ENCODE measurements around the gene CXorf66. TPM values are rescaled to one million over a fixed set of nuclear protein-coding genes. Genes with fewer than 3 reads are reported as not detected.
"Not testable (repeated sequence)": the region's sequence is repeated elsewhere in the genome, so short reads cannot be mapped to it uniquely, and the experiment has no call there.

Gene CXorf66
- total and polyA plus RNA-seq, 5 donors, result not detected

DNA sequence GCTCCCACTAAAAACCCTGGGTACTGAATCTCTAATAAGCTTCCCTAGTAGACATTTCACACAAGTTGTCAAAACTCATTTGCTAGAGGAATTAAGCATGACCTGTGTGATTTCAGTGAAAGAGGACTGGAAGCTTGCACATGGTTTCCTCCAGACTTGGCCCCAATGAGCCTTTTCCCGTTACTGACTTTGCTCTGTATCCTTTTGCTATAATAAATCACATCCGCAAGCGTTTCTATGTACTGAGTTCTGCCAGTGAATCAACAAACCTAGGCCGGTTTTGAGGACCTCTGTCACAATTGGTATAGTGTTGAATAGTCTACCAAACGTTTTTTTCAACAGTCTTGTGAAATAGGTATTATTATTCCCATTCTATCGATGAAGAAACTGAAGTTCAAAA, 40.6 kb downstream of the CXorf66 start:
- ATAC-seq, result peak in 1 of 2 donors; percentile 35
- intact Hi-C loops (cut with DNase I), result no loop called here
- Histone ChIP-seq H3K4me1 (ENCODE audit: control insufficient read depth, insufficient read depth, low read length) (no peaks in the 10 kb centered on the region), H3K27me3 (ENCODE audit: control insufficient read depth, insufficient read depth) (no peaks in the 10 kb centered on the region), H3K9me3 (ENCODE audit: control insufficient read depth, low read length) (no peaks in the 10 kb centered on the region), H3K4me3 (ENCODE audit: low read length) (no peak overlapping the region), H3K27ac (ENCODE audit: low read length) (no peak overlapping the region)
- DNase-seq, result no peak
- 64% methylated on average over 6 of the region's 6 CpGs for WGBS

DNA sequence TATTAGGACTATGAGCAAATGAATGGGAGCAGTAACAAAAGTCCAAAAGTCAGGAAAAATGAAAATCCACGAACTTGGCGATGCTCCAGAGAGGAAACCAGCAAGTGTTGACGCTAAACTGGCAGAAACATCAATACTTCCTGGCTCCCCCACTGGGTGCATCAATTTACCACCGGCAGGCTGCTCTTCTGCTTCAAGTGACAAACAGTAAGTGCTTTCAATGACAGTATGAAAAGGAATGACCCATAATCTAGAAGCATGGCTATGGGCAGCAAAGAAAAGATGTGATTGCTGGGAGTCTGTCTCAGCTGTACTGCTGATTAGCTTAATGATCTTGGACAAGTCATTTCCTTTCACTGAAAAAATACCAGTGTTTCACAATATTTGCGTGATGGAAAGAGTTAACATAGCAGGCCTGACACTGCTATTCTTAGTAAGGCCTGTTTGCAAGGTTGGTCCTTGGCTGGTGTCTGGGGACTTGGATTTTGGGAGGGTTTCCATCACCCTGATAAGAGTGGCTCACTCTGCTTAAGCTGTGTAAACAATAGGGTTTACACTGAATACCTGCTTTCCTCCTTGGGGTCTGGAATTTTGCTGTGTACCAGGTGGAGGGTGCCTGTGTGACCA, 41.1 kb downstream of the CXorf66 start:
- WGBS, result 45% methylated on average over 5 of the region's 5 CpGs
- Histone ChIP-seq H3K9me3 (ENCODE audit: control insufficient read depth, low read length) (no peaks in the 10 kb centered on the region), H3K27ac (ENCODE audit: low read length) (no peak overlapping the region), H3K27me3 (ENCODE audit: control insufficient read depth, insufficient read depth) (no peaks in the 10 kb centered on the region), H3K4me3 (ENCODE audit: low read length) (no peak overlapping the region), H3K4me1 (ENCODE audit: control insufficient read depth, insufficient read depth, low read length) (no peaks in the 10 kb centered on the region)
- intact Hi-C loops (cut with DNase I), result no loop called here
- DNase-seq, result no peak
- no peak for ATAC-seq

DNA sequence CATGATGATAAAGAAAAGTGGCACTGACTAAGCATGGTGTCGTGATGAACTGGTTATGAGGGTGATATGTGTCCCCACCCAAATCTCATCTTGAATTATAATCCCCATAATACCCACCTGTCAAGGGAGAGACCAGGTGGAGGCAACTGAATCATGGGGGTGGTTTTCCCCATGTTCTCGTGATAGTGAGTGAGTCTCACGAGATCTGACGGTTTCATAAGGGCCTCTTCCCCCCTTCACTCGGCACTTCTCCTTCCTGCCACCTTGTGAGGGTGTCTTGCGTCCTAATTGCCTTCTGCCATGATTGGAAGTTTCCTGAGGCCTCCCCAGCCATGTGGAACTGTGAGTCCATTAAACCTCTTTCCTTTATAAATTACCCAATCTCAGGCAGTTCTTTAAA, 44.2 kb downstream of the CXorf66 start:
- WGBS, result 83% methylated on average over 6 of the region's 6 CpGs
- intact Hi-C loops (cut with DNase I), result not testable (repeated sequence)

DNA sequence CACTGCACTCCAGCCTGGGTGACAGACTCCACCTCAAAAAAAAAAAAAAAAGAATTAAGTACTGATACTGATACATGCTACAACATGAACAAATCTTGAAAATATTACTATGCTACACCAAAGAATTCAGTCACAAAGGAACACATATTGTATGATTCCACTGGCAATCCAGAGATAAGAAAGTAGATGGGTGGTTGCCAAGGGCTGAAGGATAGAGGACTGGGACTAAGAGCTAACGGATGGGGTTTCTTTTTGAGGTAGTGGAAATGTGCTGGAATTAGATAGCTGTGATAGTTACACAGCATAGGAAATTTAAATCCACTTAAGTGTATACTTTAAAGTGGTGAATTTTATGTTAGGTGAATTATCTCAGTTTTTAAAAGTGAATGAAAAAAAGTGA, 45.0 kb downstream of the CXorf66 start:
- 25% methylated on average over 1 of the region's 1 CpG for WGBS
- intact Hi-C loops (cut with DNase I), result no loop called here

More for the DNA sequence above, 44.2 kb downstream of the CXorf66 start:
- not testable (repeated sequence) for H3K4me3 ChIP-seq (ENCODE audit: low read length); H3K9me3 ChIP-seq (ENCODE audit: control insufficient read depth, low read length); ATAC-seq; H3K4me1 ChIP-seq (ENCODE audit: control insufficient read depth, insufficient read depth, low read length); DNase-seq; H3K27ac ChIP-seq (ENCODE audit: low read length); H3K27me3 ChIP-seq (ENCODE audit: control insufficient read depth, insufficient read depth)

DNA sequence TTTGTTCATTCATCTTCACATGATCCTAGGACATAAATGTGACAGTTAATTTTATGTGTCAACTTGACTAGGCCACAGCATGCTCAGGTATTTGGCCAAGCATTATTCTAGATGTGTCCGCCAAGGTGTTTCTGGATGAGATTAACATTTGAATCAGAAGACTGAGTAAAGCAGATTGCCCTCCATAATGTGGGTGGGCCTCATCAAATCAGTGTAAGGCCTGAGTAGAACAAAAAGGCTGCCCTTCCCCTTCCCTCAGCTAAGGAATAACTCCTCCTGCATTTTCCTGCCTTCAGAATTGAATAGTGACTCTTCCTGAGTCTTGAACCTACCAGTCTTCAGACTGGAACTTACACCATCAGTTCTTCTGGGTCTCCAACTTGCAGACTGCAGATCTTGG, 50.9 kb downstream of the CXorf66 start:
- Histone ChIP-seq H3K27me3 (ENCODE audit: control insufficient read depth, insufficient read depth) (no peaks in the 10 kb centered on the region), H3K9me3 (ENCODE audit: control insufficient read depth, low read length) (no peaks in the 10 kb centered on the region), H3K4me1 (ENCODE audit: control insufficient read depth, insufficient read depth, low read length) (no peaks in the 10 kb centered on the region), H3K4me3 (ENCODE audit: low read length) (no peak overlapping the region), H3K27ac (ENCODE audit: low read length) (no peak overlapping the region)
- intact Hi-C loops (cut with DNase I), result no loop called here
- ATAC-seq, result no peak
- DNase-seq, result no peak
- WGBS, result 100% methylated on average over 1 of the region's 1 CpG

More for the DNA sequence above, 45.0 kb downstream of the CXorf66 start:
- ATAC-seq (no peak), DNase-seq (no peak)
- H3K27me3 ChIP-seq (ENCODE audit: control insufficient read depth, insufficient read depth), result no peaks in the 10 kb centered on the region
- no peak overlapping the region for H3K4me3 ChIP-seq (ENCODE audit: low read length)
- H3K9me3 ChIP-seq (ENCODE audit: control insufficient read depth, low read length), result no peaks in the 10 kb centered on the region
- no peaks in the 10 kb centered on the region for H3K4me1 ChIP-seq (ENCODE audit: control insufficient read depth, insufficient read depth, low read length)
- no peak overlapping the region for H3K27ac ChIP-seq (ENCODE audit: low read length)

DNA sequence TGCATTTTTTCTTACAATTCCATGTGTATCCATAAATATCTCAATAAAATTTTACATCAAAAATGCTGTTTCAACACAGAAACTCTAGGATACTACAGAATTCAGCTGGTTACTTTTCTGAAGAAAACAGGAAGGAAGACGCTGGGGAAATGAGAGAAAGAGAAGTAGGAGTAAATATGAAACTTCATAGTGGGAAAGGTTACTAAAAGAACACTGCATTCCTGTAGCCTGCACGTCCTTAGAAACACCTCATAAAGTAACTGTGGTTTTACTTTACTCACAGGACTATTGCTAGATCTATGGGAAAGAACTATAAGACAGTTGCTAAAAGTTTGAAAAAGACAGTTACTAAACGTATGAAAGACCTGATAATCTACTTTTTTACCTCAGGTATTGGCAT, 55.6 kb downstream of the CXorf66 start:
- no peaks in the 10 kb centered on the region for H3K27me3 ChIP-seq (ENCODE audit: control insufficient read depth, insufficient read depth)
- H3K4me1 ChIP-seq (ENCODE audit: control insufficient read depth, insufficient read depth, low read length), result no peaks in the 10 kb centered on the region
- DNase-seq (no peak), ATAC-seq (no peak)
- no peaks in the 10 kb centered on the region for H3K9me3 ChIP-seq (ENCODE audit: control insufficient read depth, low read length)
- no peak overlapping the region for H3K4me3 ChIP-seq (ENCODE audit: low read length)
- intact Hi-C loops (cut with DNase I), result no loop called here
- no peak overlapping the region for H3K27ac ChIP-seq (ENCODE audit: low read length)
- WGBS, result 64% methylated on average over 3 of the region's 3 CpGs

DNA sequence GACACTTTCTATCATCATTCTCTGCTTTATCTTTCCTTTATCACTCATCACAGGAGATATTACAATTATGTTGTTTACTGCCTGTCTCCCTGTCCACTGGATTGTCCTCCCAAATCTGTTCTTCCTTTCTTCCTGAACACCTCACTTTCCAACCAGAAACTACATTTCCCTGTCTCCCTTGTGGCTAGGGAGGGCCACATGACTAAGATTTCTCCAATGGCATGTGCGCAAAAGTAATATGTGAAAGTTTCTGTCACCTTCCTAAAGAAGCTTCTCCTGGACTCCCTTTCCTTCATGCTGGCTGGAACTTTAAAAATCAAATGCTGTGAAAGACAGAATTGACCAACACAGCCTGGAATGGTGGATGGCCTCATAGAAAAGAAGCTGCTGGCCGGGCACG, 58.2 kb downstream of the CXorf66 start:
- intact Hi-C loops (cut with DNase I), result no loop called here
- no peak overlapping the region for H3K27ac ChIP-seq (ENCODE audit: low read length)
- no peak for DNase-seq
- 99% methylated on average over 3 of the region's 3 CpGs for WGBS
- H3K4me3 ChIP-seq (ENCODE audit: low read length), result no peak overlapping the region
- no peaks in the 10 kb centered on the region for H3K27me3 ChIP-seq (ENCODE audit: control insufficient read depth, insufficient read depth)
- no peaks in the 10 kb centered on the region for H3K4me1 ChIP-seq (ENCODE audit: control insufficient read depth, insufficient read depth, low read length)
- no peaks in the 10 kb centered on the region for H3K9me3 ChIP-seq (ENCODE audit: control insufficient read depth, low read length)
- ATAC-seq, result no peak

DNA sequence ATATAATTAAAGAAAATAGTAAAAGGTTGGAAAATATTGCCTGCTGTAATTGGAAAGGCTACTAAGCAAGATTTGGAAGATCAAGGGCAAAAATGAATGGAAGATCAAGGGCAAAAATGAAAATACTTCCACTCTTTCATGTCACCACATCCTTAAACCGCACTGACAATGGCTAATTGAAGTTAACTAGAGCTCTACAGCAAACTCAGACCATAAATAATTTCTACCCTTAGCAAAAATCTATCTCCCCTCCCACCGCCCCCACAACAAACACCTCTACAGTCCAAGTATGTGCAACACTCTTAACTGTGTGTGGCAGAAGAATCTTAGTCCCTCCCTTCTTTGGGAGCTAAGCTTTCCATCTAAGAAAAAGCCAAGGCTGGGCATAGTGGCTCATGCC, 59.6 kb downstream of the CXorf66 start:
- no peak overlapping the region for H3K27ac ChIP-seq (ENCODE audit: low read length)
- H3K27me3 ChIP-seq (ENCODE audit: control insufficient read depth, insufficient read depth), result no peaks in the 10 kb centered on the region
- ATAC-seq, result no peak
- no peaks in the 10 kb centered on the region for H3K4me1 ChIP-seq (ENCODE audit: control insufficient read depth, insufficient read depth, low read length)
- H3K9me3 ChIP-seq (ENCODE audit: control insufficient read depth, low read length), result no peaks in the 10 kb centered on the region
- 98% methylated on average over 2 of the region's 2 CpGs for WGBS
- intact Hi-C loops (cut with DNase I), result no loop called here
- no peak for DNase-seq
- no peak overlapping the region for H3K4me3 ChIP-seq (ENCODE audit: low read length)

Small RNA genes lying within 50 kb of the gene (microRNA-seq; reads per million reads assigned to microRNA genes)
- 58.4 to 105 reads per million in 2 donors for gene MIR505

Other genes with a start within 250 kb of the CXorf66 start
- gene ATP11C, start 32.5 kb downstream of the CXorf66 start, total RNA-seq, result 1 to 10 TPM; 5.2 to 8.7 (median 5.6) TPM
- gene ATP11C, start 32.5 kb downstream of the CXorf66 start, polyA plus RNA-seq, result 2.7 TPM